ENCODE measurements around the gene SEC16A.
A peak's percentile ranks its signal among the peaks of the same experiment; 100 is the strongest.

Gene SEC16A, protein sequence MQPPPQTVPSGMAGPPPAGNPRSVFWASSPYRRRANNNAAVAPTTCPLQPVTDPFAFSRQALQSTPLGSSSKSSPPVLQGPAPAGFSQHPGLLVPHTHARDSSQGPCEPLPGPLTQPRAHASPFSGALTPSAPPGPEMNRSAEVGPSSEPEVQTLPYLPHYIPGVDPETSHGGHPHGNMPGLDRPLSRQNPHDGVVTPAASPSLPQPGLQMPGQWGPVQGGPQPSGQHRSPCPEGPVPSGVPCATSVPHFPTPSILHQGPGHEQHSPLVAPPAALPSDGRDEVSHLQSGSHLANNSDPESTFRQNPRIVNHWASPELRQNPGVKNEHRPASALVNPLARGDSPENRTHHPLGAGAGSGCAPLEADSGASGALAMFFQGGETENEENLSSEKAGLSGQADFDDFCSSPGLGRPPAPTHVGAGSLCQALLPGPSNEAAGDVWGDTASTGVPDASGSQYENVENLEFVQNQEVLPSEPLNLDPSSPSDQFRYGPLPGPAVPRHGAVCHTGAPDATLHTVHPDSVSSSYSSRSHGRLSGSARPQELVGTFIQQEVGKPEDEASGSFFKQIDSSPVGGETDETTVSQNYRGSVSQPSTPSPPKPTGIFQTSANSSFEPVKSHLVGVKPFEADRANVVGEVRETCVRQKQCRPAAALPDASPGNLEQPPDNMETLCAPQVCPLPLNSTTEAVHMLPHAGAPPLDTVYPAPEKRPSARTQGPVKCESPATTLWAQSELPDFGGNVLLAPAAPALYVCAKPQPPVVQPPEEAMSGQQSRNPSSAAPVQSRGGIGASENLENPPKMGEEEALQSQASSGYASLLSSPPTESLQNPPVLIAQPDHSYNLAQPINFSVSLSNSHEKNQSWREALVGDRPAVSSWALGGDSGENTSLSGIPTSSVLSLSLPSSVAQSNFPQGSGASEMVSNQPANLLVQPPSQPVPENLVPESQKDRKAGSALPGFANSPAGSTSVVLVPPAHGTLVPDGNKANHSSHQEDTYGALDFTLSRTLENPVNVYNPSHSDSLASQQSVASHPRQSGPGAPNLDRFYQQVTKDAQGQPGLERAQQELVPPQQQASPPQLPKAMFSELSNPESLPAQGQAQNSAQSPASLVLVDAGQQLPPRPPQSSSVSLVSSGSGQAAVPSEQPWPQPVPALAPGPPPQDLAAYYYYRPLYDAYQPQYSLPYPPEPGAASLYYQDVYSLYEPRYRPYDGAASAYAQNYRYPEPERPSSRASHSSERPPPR (N-terminal part only)

DNA sequence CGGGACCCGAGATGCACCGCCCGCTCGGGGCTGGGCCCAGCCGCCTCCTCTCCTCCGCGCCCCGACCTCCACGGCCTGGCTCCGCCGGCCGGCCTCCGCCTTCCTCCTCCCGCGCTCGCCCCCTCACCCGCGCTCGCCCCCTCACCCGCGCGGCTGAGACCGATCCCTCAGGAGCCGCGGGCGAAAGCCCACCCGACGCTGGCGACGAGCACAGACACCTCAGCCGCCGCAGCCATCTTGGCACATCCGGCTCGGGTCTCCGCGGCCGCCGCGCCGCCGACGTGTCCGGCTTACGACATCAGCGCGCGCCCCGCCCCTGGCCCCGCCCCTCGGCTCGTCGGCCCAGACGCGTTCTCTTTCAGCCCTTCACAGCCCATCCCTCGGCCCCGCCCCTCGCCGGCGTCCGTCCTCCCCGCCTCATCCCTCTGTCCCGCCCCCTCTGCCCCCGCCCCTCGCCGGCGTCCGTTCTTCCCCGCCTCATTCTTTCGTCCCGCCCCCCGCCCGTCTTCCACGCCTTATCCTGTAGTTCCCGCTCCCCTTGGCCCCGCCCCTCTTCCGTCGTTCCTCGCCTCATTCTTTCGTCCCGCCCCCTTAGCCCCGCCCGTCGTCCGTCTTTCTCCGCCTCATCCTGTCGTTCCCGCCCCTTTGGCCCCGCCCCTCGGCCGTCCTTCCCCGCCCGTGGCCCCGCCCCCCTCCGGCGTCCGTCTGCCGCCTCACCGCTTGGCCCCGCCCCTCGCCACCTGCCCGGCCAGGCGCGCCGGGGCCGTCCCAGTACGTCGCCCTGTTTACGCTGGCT is at the start of gene SEC16A:
TSS of gene SEC16A (minus strand) at position 248 of the 796 bp plus-strand sequence. CDS start 5,425 bp downstream, outside the sequence.
- DNase-seq = peak; percentile 99

DNA sequence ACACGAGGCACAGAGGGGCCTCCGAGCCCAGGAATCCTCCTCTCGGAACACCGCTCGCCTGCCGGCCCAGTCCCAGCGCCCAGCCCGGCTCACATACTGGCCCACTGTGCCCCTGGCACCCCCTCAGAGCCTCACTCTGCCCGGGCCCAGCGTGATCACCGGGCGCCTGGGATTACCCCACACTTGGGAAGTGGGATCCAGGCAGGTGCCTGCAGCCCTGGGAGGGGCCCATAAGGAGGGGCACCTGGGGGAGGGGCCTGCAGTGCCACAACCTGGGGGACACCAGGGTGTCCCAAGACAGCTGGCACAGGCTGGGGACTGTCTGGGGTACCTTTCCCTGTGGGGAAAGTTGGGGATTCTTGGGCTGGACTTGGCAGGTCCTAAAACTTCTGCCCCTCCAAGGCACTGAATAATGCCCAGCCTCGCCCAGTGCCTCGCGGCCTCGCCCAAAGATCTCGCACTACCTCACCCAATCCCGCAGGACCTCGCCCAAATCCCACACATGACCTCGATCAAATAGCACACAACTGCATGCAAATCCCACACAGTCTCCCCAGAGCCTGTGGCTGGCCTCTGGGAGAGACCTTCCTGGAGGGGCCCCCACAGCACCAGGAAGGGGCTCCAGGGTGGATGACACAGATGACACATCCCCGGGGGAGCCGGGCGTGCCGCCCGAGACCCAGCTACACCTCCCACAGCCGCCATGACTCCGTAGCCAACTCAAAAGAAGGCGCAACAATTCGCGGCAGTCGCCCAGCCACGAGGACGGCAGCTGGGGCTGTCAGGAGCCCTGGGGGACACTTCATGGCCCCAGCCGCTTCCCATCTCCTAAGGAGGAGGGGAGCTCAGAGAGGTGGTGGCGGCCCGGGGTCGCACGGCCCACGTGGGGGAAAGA is 49.3 kb upstream of the SEC16A start:
- DNase-seq = no peak

DNA sequence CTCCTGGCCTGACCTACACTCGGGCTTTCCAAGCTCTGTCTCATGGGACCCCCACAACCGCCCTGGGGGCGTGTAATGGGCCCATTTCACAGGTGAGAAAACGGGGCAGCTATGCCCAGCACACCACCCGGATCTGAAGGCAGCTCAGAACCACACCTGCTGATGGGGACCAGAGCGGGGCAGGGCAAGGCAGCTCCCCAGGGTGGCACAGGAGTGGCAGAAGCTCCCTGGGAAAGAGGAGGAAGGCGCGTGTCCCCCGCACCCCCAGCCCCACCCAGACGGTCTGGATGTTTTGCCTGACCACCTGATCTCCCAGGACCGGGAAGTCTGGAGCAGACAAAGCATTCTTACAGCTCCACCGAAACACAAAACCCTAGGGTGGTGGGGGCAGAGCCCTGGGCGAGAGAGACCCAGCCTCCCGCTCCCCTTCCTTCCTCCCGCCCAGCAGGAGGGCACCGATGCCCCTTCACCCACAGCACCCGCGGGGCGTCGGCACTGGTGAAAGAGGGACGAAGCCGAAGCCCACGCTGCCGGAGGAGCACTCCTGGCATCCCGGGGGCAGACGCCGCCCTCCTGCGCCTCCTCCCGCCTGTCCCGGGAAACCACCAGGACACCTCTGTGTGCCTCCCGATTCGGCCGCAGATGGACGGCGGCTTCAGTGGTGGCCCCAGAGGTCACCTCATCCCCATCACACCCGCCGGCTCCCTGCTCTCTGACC is 48.5 kb upstream of the SEC16A start:
- DNase-seq = no peak

DNA sequence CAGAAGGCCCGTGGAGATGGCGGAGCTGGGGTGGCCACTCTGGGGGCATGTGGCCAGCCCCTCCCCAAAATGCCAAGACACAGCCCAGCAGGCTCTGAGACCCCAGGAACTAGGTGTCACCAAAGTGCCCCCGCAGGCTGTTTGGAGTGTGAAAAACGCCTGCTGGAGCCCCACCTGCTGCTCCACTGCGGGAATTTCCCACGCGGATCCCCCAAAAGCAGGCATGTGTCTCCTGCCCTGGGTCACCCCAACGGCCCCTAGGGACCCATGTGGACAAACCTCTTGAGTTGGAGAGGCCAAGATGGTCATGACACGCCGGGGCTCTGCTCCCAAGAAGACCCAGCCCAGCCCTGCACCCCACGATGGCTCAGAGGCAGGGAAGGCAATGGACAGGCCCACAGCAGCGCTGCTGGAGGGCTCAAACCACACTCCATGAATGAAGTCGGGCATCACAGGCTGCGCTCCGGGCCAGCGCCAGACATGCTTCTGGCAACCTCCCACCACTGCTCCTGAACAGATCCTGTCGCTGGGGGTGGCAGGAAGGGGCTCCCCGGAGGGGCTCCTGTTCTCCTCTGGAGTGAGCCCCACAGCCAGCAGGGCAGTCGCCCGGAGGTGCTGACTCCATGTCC is 47.7 kb upstream of the SEC16A start:
- DNase-seq = no peak

DNA sequence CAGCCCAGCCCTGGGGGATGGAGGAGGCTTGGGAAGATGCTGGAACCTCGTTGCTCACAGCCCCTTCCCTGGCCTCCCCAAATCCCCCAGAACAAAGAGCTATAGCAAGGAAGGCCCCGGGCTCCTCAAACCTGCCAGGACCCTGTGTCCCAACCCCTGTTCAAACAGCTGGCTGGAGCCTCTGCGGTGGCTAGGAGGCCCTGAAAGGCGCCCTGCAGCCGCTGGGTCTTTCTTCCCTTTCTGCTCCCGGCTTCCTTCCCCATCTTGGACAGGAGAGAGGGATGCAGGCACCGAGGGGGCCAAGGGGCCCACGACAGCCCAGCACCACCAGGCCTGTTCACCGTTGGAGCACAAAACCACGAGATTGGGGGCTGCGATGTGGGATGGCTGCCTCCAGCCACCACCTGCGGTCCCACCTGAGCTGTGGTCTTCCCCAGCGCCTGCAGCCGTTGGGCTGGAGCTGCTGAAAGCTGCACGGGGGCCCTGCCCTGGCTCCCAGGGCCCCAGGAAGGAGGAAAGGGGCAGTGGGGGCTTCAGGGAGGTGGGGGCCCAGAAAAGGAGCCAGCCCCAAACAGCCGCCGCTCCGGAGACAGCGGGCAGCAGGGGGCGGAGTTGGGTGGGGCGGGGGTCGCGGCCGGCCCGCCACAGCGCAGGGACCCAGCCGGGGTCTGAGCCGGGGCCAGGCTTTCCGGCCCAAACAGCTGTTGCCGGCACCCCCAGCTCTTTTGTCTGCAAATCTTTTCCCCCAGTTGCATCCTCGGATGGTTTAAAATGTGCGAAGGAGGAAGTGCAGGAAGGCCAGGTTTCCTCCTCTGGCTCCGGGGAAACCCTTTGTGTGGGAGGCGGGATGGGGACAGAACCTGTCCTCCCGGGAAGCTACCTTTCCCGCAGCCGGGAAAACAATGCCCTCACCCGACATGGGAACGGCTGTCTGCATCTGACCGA is 46.9 kb upstream of the SEC16A start:
- DNase-seq = no peak

DNA sequence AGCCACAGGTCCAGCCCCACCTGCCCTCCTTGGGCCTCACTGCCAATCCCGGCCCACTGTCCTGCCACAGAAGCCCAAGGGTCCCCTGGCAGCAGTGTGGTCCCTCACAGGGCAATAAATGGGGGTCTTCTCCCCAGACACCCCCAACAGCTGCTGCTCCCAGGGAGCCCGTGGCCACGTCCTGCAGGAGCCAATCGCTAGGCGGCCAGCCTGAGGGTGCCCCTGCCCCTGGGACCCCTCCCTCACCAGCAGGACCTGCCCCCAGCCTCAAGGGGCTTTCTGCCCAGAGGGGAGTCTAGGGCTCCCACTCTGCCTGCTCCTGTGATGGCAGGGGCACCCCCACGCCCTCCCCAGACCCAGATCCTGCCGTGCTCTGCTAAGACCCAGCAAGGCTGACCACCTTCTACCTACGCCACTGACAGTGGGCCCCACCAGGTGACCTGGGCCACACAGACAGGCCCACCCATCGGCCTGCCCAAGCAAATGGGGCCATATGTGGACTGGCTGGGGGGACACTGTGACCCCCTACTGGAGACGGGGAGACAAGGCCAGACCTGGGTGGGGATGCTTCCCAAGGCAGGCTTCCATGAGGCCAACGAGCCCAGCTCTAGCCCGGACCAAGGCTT is 46.0 kb upstream of the SEC16A start:
- DNase-seq = no peak

DNA sequence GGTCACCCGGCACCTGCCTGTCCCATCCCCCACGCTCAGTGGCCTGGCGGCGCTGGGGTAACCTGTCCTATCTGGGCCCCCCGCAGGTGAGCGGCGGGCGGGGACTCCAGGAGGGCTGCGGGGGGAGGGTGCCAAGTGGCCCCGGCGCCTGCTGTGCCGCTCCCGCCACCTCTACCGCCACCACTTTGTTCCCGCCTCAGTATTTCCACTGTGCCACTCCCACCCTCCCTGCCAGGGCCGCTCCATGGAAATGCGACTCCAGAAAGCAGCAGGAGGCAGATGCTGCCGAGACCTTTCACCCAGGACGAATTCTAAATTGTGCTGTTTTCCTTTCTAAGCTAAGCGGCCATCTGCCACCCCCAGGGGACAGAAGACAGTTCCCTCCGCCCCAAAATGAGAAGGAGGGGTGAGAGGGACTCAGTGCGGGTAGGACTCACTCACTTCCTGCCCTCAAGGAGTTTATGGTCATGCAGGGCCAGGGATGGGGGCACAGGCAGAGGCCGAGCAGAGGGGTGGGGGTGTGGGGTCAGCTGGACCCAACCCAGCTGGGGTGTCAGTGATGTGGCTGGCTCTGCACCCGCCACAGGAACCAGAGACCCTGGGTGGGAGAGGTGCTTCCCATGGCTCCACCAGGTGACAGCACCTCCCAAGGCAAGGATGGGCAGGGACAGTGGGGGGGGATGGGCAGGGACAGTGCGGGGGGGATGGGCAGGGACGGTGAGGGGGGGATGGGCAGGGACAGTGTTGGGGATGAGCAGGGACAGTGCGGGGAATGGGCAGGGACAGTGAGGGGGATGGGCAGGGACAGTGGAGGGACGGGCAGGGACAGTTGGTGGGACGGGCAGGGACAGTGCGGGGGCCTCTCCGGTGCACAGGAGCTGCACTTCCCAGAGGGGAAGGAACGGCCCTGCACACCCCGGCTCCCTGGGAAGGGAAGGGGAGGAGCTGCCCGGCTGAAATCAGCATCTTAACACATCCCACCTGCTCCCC is 45.2 kb upstream of the SEC16A start:
- no peak for DNase-seq

DNA sequence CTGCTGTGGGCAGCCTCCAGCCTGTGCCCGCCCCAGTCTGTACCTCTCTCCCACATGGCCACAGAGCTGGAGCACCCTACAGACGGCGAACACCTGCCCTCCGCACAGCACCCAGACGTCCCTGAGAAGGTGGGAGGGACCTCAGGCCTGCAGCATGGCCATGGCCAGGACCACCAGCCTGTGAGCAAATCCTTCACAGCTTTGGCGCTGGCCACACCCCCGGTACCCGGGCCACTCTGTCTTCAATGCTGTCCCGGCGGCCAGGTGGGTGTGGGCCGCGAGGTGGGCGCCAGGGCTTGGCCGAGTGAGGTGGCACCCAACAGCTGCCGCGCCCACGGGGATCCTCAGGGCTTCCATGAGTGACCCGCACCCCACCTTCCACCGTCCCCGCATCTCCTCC is 44.3 kb upstream of the SEC16A start:
- no peak for DNase-seq

DNA sequence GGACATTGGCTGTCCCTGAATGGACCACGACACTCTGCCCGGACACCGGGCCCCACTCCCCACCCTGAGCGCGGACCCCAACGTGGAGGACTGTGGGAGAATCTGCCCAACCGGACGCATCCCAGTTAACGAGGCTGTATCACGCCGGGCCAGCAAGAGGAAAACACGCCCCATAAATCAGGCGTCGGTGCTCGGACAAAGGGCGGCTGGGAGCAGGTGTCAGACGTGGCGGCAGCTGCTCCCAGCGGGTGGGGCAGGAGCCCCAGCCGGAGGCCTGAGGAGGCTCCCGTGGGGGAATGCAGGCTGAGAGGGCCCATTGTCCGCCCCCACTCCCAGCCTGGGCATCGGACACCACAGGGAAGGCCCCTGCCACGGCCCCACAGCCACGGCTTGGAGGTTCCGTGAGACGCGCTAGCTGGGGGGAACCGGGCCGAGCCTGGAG is 43.8 kb upstream of the SEC16A start:
- no peak for DNase-seq

DNA sequence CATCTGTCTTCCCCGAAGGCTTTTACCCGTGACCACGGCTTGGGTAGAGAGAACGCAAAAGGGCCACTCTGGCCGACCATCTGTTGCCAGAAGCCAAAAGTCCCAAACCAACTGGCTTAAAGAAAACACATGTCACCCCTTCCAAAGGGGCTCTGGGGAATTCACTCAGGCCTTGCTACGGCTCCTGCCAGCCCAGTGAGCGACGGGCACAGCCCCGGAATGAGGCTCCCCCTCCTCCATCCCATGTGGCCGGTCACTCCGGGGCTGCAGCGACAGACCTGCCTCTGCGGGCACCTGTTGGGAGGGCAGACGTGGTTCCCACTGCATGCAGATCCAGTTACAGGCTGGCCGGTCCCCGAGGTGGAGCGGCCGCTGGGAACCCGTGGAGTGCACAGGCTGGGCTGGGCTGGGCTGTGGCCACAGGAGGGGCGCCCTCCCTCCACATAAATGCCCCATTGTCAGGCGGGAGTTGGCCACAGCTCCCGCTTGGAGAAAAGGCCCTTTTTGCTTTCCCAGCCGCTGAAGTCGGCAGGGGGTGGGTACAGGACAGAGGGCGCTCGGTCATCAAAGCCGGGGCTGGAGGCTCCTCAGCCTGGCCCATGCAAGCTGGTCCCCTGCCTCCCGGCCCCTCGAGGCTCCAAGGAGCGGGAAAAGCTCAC is 43.1 kb upstream of the SEC16A start:
- DNase-seq = no peak

DNA sequence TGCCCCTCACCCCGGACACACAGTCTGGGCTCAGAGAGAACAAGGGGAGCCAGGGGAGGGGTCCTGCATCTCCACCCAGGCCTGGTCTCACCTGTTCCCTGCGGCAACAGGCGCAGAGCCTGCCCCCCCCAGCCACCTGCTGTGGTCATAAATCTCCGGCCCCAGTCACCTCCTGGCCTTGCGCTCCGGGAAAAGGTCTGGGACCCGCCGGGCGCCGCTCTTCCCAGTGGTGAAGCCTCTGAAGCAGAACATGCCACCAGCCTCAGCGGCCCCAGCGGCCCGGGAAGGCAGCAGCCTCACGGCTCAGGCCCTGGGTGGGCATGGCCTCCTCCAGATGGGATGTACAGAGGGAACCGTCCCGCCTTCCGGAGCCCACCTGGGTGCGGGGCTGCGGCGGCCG is 42.4 kb upstream of the SEC16A start:
- no peak for DNase-seq

DNA sequence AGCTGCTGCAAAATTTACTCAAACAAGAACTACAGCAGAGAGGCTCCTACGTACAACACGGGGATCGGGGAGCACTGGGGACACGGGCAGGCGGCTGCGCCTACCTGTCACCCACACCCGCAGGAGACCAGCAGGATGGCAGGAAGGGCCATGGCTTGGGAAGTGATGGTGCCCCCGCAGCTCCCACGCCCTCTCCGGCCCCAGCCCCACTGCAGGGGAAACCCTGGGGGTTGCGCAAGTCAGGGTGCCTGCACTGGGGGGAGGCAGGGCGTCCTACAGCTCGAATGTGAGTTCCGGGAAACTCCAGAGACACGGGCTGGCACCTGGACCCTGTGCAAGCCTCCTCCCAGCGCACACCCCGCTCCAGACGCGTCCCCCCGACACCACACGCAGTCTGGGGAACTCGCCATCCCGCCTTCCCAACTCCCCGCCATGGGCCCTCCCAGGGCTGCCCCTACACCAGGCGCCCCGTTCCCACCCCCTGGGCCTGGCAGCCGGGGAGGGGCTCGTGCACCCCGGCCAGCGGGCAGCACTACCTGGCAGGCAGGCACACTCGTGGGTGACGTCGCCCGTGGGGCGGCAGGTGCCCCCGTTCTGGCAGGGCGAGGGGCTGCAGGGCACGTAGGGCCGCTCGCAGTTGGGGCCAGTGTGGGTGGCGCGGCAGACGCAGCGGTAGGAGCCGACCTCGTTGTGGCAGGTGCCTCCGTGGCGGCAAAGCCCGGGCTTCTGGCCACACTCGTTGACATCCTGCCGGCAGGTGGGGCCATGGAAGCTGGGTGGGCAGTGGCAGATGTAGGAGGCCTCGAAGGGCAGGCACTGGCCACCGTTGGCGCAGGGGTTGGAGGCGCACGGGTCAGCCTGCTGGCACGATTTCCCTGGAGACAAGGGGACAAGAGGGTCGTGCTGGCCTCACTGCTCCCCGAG is 39.7 kb upstream of the SEC16A start:
- DNase-seq = no peak

DNA sequence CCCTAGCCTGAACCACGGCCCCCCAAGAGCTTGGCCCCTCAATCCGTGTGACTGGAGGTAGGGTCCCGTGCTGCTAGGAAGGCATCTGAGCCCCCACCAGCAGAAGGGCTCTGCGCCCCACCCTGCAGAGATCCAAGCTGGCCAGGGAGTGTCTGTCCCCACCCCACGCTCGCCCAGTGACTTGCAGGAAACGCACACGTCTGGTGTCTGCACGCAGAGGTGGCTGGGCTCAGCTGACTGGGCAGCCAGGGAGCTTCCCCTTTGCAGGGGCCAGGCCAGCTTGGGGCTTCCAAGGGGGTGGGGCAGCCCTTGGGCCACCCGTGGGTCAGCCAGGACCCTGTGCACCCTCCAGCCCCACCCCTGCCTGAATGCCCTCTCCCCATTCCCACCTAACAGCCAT is 38.7 kb upstream of the SEC16A start:
- no peak for DNase-seq

DNA sequence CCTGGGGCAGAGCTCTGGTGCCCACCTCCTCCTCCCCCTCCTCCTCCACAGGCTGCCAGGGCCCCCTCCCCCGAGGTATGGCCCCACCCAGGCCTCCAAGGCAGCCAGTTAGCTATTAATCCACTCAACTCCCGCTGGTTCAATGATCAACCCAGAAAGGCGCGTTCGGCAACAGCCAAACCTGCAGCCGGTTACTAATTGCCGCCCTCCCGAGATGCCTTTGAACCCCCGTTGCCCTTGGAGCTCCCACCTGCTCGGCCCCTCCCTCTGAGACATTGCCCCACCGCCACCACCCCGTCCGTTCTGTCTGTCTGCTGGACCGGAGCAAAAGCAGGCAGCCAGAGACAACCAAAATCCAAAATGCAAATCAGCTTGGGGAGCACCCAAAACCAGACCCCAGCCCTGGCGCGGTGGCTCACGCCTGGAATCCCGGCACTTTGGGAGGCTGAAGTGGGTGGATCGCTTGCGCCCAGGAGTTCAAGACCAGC is 37.3 kb upstream of the SEC16A start:
- no peak for DNase-seq
